CD4-positive, alpha-beta T cell (primary cell): ENCODE measurements around the gene GCM1. TPM values are rescaled to one million over a fixed set of nuclear protein-coding genes. Genes with fewer than 3 reads are reported as not detected.

ENCODE experiments used
- ATAC-seq: fragments of 200-7000 bp; cut with Tn5 transposase; one replicate; pipeline ENCODE4 v1.10.0; 2022; ENCODE audit warnings: mild to moderate bottlenecking; ENCODE audit not compliant: poor library complexity
- CTCF ChIA-PET: fragments of 350-600 bp; sonication (Branson Sonifier 250); formaldehyde crosslinking; loops from one replicate; lab custom pipeline; 2021; ENCODE audit warnings: antibody characterized with exemption, inconsistent platforms; lab: Charles Lee
- POLR2A ChIA-PET: fragments of 350-600 bp; sonication (Branson Sonifier 250); formaldehyde crosslinking; loops from one replicate; lab custom pipeline; 2021; ENCODE audit warnings: antibody characterized with exemption, inconsistent platforms; lab: Charles Lee
- DNase-seq, 14 experiments: peaks; one replicate each; pipeline ENCODE4 v3.0.0-alpha.2; 2013 to 2020; ENCODE audit warnings: mixed read lengths in 2 of 14
- H3K27ac ChIP-seq, 2 donors: one replicate each; pipeline versions ENCODE4 v1.5.1 to v1.7.0; 2013; ENCODE audit warnings: low read length in 2 of 2, low read depth in 1 of 2, mild to moderate bottlenecking in 1 of 2
- H3K27me3 ChIP-seq, 2 experiments: 1 replicate in 1 of 2; 2 replicates in 1 of 2; pipeline versions ENCODE4 v1.6.1 to v1.7.0; 2013; ENCODE audit warnings: low read length in 2 of 2, control low read depth in 1 of 2, mild to moderate bottlenecking in 1 of 2, moderate library complexity in 1 of 2; ENCODE audit not compliant: insufficient read depth in 2 of 2, control insufficient read depth in 1 of 2
- H3K36me3 ChIP-seq: one replicate; pipeline ENCODE4 v1.6.1; 2013; ENCODE audit warnings: low read length, control low read depth; ENCODE audit not compliant: insufficient read depth
- H3K4me1 ChIP-seq: one replicate; pipeline ENCODE4 v1.6.1; 2013; ENCODE audit warnings: low read length, control low read depth; ENCODE audit not compliant: insufficient read depth
- H3K4me3 ChIP-seq: one replicate; pipeline ENCODE4 v1.5.1; 2013; ENCODE audit warnings: mild to moderate bottlenecking, low read length, moderate library complexity
- H3K9me3 ChIP-seq, 2 experiments: 1 replicate in 1 of 2; 2 replicates in 1 of 2; pipeline versions ENCODE4 v1.6.1 to v1.7.0; 2013; ENCODE audit warnings: low read length in 2 of 2, mild to moderate bottlenecking in 2 of 2, control low read depth in 1 of 2, moderate library complexity in 1 of 2; ENCODE audit not compliant: control insufficient read depth in 1 of 2, insufficient read depth in 1 of 2
- H3K27ac Mint-ChIP-seq: one replicate; pipeline ENCODE4 v1.8.0; 2020; ENCODE audit warnings: mixed read lengths
- H3K27me3 Mint-ChIP-seq: one replicate; pipeline ENCODE4 v1.8.0; 2021; ENCODE audit warnings: mixed read lengths
- H3K36me3 Mint-ChIP-seq: one replicate; pipeline ENCODE4 v1.8.0; 2021; ENCODE audit warnings: low read depth, mixed read lengths
- H3K4me1 Mint-ChIP-seq: one replicate; pipeline ENCODE4 v1.8.0; 2021; ENCODE audit warnings: low read depth, mixed read lengths
- H3K4me3 Mint-ChIP-seq: one replicate; pipeline ENCODE4 v1.8.0; 2020; ENCODE audit warnings: mild to moderate bottlenecking, mixed read lengths
- H3K9me3 Mint-ChIP-seq: one replicate; pipeline ENCODE4 v1.8.0; 2020; ENCODE audit warnings: mixed read lengths
- CTCF ChIP-seq: fragments of 200-600 bp; IDR thresholded peaks from one replicate; pipeline ENCODE4 v1.8.0; 2022; ENCODE audit warnings: antibody characterized with exemption, mild to moderate bottlenecking
- intact Hi-C, 2 experiments: fragments of 100-400 bp; cut with DNase I in 1 of 2; cut with micrococcal nuclease in 1 of 2; formaldehyde crosslinking; loops; one replicate each; pipeline versions ENCODE4 v1.15.1 to v1.9.0; 2023 to 2025; cut with DNase I, micrococcal nuclease
- total RNA-seq, 174 experiments: library from RNA in 2 of 174; stranded (reverse) in 2 of 174; gene quantifications; one replicate each; pipeline ENCODE4 v1.2.3 and lab custom pipeline; 2021 to 2026

GCM1 gene
- total RNA-seq, 2 experiments from 2014 or later: 0.11 to 0.22 TPM

- no peaks in the 10 kb centered on the region for H3K27me3 ChIP-seq
- H3K4me1 ChIP-seq: peaks cover 13% of the 10 kb centered on the region
- Mint-ChIP-seq H3K9me3 (no peaks in the 10 kb centered on the region), H3K4me1 (peaks cover 22% of the 10 kb centered on the region), H3K27me3 (no peaks in the 10 kb centered on the region), H3K27ac (no peak overlapping the region), H3K36me3 (no peaks in the 10 kb centered on the region), H3K4me3 (no peak overlapping the region)
- no peak overlapping the region for H3K4me3 ChIP-seq
- no peak for TF ChIP-seq CTCF
- ChIA-PET POLR2A (interaction anchor here (0.8 kb wide), 1 partner anchor 793 kb away, joined by 4 read pairs; no protein-coding TSS in a partner anchor), CTCF (no interaction called here)
- DNase-seq: no peak
- intact Hi-C loops: no loop called here
- no peaks in the 10 kb centered on the region for H3K36me3 ChIP-seq
- no peak for ATAC-seq
- H3K27ac ChIP-seq: no peak overlapping the region
- H3K9me3 ChIP-seq: no peaks in the 10 kb centered on the region
These were observed 44.1 kb upstream of the GCM1 start for GRCh38 chr6:53192682-53193188.

- no peak for DNase-seq
These were observed 40.9 kb upstream of the GCM1 start for GRCh38 chr6:53189554-53189953.

GRCh38 chr6:53188833-53189232, 40.2 kb upstream of the GCM1 start:
- no peaks in the 10 kb centered on the region for H3K9me3 ChIP-seq
- H3K27me3 ChIP-seq: no peaks in the 10 kb centered on the region
- no peak for DNase-seq
- H3K27me3 Mint-ChIP-seq: no peaks in the 10 kb centered on the region
- H3K27ac Mint-ChIP-seq: peak overlapping the region; percentile 67
- peak overlapping the region; percentile 75 for H3K4me3 Mint-ChIP-seq
- no peaks in the 10 kb centered on the region for H3K9me3 Mint-ChIP-seq
- ChIA-PET CTCF (interaction anchor here (0.6 to 2.5 kb wide), 4 partner anchors 17 to 239 kb away, joined by 3 to 7 read pairs (median 3); no protein-coding TSS in a partner anchor), POLR2A (interaction anchor here (0.7 to 2.1 kb wide), 9 partner anchors 9 to 219 kb away, joined by 3 to 12 read pairs (median 3); partner anchors contain the start of gene ELOVL5)
- H3K36me3 Mint-ChIP-seq: no peaks in the 10 kb centered on the region
- H3K4me3 ChIP-seq: peak overlapping the region; percentile 41
- H3K27ac ChIP-seq: peak overlapping the region; percentile 18 to 51
- H3K36me3 ChIP-seq: no peaks in the 10 kb centered on the region
- H3K4me1 ChIP-seq: peaks cover 21% of the 10 kb centered on the region
- no peak for ATAC-seq
- intact Hi-C loops: loop anchor here in 1 of 2 experiments (5.0 kb wide), 1 partner anchor 48 kb away; no protein-coding TSS in a partner anchor
- TF ChIP-seq CTCF: no peak
- peaks cover 22% of the 10 kb centered on the region for H3K4me1 Mint-ChIP-seq

More at GRCh38 chr6:53189554-53189953, 40.9 kb upstream of the GCM1 start:
- Mint-ChIP-seq H3K27ac (no peak overlapping the region), H3K4me1 (peaks cover 22% of the 10 kb centered on the region), H3K9me3 (no peaks in the 10 kb centered on the region), H3K4me3 (no peak overlapping the region), H3K27me3 (no peaks in the 10 kb centered on the region), H3K36me3 (no peaks in the 10 kb centered on the region)
- no peak overlapping the region for H3K27ac ChIP-seq
- H3K27me3 ChIP-seq: no peaks in the 10 kb centered on the region
- ChIA-PET CTCF (interaction anchor here (0.9 to 2.5 kb wide), 2 partner anchors 221 to 239 kb away, joined by 3 to 7 read pairs; no protein-coding TSS in a partner anchor), POLR2A (interaction anchor here (2.1 kb wide), 1 partner anchor 159 kb away, joined by 12 read pairs; the partner anchor contains the start of gene ELOVL5)
- intact Hi-C loops: loop anchor here in 1 of 2 experiments (5.0 kb wide), 1 partner anchor 48 kb away; no protein-coding TSS in a partner anchor
- no peak for ATAC-seq
- no peak for TF ChIP-seq CTCF
- no peaks in the 10 kb centered on the region for H3K9me3 ChIP-seq
- peaks cover 21% of the 10 kb centered on the region for H3K4me1 ChIP-seq
- H3K4me3 ChIP-seq: no peak overlapping the region
- no peaks in the 10 kb centered on the region for H3K36me3 ChIP-seq
